ENCODE data around the gene CORO6. TPM values are rescaled to one million over a fixed set of nuclear protein-coding genes. Genes with fewer than 3 reads are reported as not detected.

Gene CORO6
- total RNA-seq, 1 donor = 20.3 TPM

DNA sequence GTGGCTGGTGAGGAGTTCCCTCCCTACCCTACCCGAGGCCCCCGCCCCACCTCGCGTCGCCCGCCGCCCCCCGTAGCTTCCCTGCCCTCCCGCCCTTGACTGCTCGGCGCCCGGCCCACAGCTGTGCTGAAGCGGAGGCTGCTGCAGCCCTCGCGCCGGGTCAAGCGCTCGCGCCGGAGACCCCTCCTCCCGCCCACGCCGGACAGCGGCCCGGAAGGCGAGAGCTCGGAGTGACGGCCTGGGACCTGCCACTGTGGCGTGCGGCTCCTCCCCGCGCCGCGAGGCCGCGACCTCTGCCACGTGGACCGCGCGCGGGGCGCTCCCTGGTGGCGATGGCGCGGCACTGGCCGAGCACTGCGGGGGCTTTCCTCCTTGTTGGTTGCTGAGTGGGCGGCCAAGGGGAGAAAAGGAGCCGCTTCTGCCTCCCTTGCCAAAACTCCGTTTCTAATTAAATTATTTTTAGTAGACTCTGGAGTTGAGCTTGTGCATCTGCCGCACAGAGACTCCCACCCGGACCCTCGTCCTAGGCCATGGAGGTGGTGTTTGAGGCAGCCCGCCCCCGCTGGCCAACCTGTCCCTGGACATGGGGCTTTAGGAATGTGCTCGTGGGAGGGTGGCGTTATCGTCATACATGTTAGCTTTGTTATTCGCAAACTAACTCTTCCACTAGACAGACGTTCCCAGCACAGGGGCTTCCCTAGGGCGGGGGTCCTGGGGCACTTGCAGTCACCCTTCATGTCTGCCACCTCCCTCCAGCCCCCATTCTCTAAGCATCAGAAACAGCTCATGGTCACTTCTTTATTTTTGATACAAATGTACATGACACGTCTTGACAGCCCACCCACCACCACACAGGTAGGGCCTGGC lies 49.8 kb downstream of the CORO6 start:
- peak; percentile 67 for TF ChIP-seq CTCF (IDR thresholded peaks at IDR 0.05; ENCODE audit: extremely low read depth, low read depth, low read length)
- Histone ChIP-seq H3K4me3 (ENCODE audit: insufficient read depth, low read length) (peak overlapping the region; percentile 25), H3K9me3 (ENCODE audit: low read depth, low read length) (no peaks in the 10 kb centered on the region), H3K79me2 (ENCODE audit: insufficient read depth, low read length) (peaks cover 2% of the 10 kb centered on the region), H3K36me3 (ENCODE audit: insufficient read depth, low read length) (peaks cover 39% of the 10 kb centered on the region), H3K4me1 (ENCODE audit: insufficient read depth, low read length) (peaks cover 26% of the 10 kb centered on the region), H3K27ac (ENCODE audit: low read depth, low read length) (peak overlapping the region; percentile 32), H2AFZ (ENCODE audit: low read length) (peak overlapping the region; percentile 10), H4K20me1 (ENCODE audit: insufficient read depth, low read length) (peaks cover under 1% of the 10 kb centered on the region), H3K4me2 (ENCODE audit: insufficient read depth, low read length) (peak overlapping the region; percentile 61), H3K27me3 (ENCODE audit: insufficient read depth, low read length) (no peaks in the 10 kb centered on the region)
- peak; percentile 99 for DNase-seq (ENCODE audit: insufficient read length, low spot score, missing footprints)

- peaks cover 21% of the 10 kb centered on the region for H3K4me1 ChIP-seq (ENCODE audit: insufficient read depth, low read length)
- peaks cover 2% of the 10 kb centered on the region for H3K79me2 ChIP-seq (ENCODE audit: insufficient read depth, low read length)
- no peaks in the 10 kb centered on the region for H3K27me3 ChIP-seq (ENCODE audit: insufficient read depth, low read length)
- no peaks in the 10 kb centered on the region for H3K9me3 ChIP-seq (ENCODE audit: low read depth, low read length)
- peak overlapping the region; percentile 25 for H3K4me3 ChIP-seq (ENCODE audit: insufficient read depth, low read length)
- TF ChIP-seq CTCF (IDR thresholded peaks at IDR 0.05; ENCODE audit: extremely low read depth, low read depth, low read length) = no peak
- no peak overlapping the region for H3K27ac ChIP-seq (ENCODE audit: low read depth, low read length)
- no peak overlapping the region for H2AFZ ChIP-seq (ENCODE audit: low read length)
- no peaks in the 10 kb centered on the region for H4K20me1 ChIP-seq (ENCODE audit: insufficient read depth, low read length)
- DNase-seq (ENCODE audit: insufficient read length, low spot score, missing footprints) = peak; percentile 92
- H3K36me3 ChIP-seq (ENCODE audit: insufficient read depth, low read length) = peaks cover 39% of the 10 kb centered on the region
- H3K4me2 ChIP-seq (ENCODE audit: insufficient read depth, low read length) = peak overlapping the region; percentile 61
These were observed 50.6 kb downstream of the CORO6 start for GRCh38 chr17:29571883-29572681.

DNA sequence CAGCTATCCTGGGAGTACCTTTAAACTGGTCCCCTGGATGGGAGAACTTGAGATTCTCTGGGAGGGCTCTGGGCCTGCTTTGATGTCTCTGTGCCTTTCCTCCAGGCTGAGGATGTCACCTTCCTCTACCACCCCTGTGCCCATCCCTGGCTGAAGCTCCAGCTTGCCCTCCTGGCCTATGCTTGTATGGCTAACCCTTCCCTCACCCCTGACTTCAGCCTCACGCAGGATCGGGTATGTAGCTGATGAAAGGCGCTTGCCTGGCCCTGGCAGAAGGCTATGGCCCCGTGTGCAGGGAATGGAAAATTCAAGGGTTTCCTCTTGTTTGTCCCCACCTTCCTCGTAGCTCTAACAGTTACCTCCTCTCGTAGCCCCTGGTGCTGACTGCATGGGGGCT lies 51.2 kb downstream of the CORO6 start:
- peak; percentile 39 for DNase-seq (ENCODE audit: insufficient read length, low spot score, missing footprints)
- TF ChIP-seq CTCF (IDR thresholded peaks at IDR 0.05; ENCODE audit: extremely low read depth, low read depth, low read length) = no peak
- Histone ChIP-seq H3K27ac (ENCODE audit: low read depth, low read length) (no peak overlapping the region), H3K4me1 (ENCODE audit: insufficient read depth, low read length) (peaks cover 21% of the 10 kb centered on the region), H3K36me3 (ENCODE audit: insufficient read depth, low read length) (peaks cover 38% of the 10 kb centered on the region), H2AFZ (ENCODE audit: low read length) (no peak overlapping the region), H3K4me3 (ENCODE audit: insufficient read depth, low read length) (no peak overlapping the region), H3K79me2 (ENCODE audit: insufficient read depth, low read length) (peaks cover 2% of the 10 kb centered on the region), H3K9me3 (ENCODE audit: low read depth, low read length) (no peaks in the 10 kb centered on the region), H3K4me2 (ENCODE audit: insufficient read depth, low read length) (no peak overlapping the region), H4K20me1 (ENCODE audit: insufficient read depth, low read length) (no peaks in the 10 kb centered on the region), H3K27me3 (ENCODE audit: insufficient read depth, low read length) (no peaks in the 10 kb centered on the region)

- Histone ChIP-seq H3K4me3 (ENCODE audit: insufficient read depth, low read length) (no peak overlapping the region), H4K20me1 (ENCODE audit: insufficient read depth, low read length) (no peaks in the 10 kb centered on the region), H3K36me3 (ENCODE audit: insufficient read depth, low read length) (peaks cover 28% of the 10 kb centered on the region), H3K27me3 (ENCODE audit: insufficient read depth, low read length) (no peaks in the 10 kb centered on the region), H3K27ac (ENCODE audit: low read depth, low read length) (no peak overlapping the region), H3K4me2 (ENCODE audit: insufficient read depth, low read length) (no peak overlapping the region), H3K4me1 (ENCODE audit: insufficient read depth, low read length) (peaks cover 25% of the 10 kb centered on the region), H3K79me2 (ENCODE audit: insufficient read depth, low read length) (peaks cover 2% of the 10 kb centered on the region), H3K9me3 (ENCODE audit: low read depth, low read length) (no peaks in the 10 kb centered on the region), H2AFZ (ENCODE audit: low read length) (no peak overlapping the region)
- no peak for TF ChIP-seq CTCF (IDR thresholded peaks at IDR 0.05; ENCODE audit: extremely low read depth, low read depth, low read length)
- peak; percentile 58 for DNase-seq (ENCODE audit: insufficient read length, low spot score, missing footprints)
These were observed 52.2 kb downstream of the CORO6 start for GRCh38 chr17:29570521-29570920.

Data from osteoblast (primary cell).